Esophagus (tissue), 2 donors: ENCODE measurements around the gene XK. TPM values are rescaled to one million over a fixed set of nuclear protein-coding genes. Genes with fewer than 3 reads are reported as not detected.
"Not testable (repeated sequence)": the region's sequence is repeated elsewhere in the genome, so short reads cannot be mapped to it uniquely, and the experiment has no call there.

Source experiments
- H3K27ac ChIP-seq, 2 donors: one replicate each; pipeline ENCODE4 v1.5.1; 2013; ENCODE audit warnings: low read depth in 2 of 2, mild to moderate bottlenecking in 2 of 2, inconsistent platforms in 1 of 2, low read length in 1 of 2, moderate library complexity in 1 of 2
- H3K27me3 ChIP-seq, 2 donors: one replicate each; pipeline ENCODE4 v1.6.1; 2013; ENCODE audit warnings: low read length in 2 of 2, control low read depth in 1 of 2, mild to moderate bottlenecking in 1 of 2; ENCODE audit not compliant: insufficient read depth in 2 of 2, control insufficient read depth in 1 of 2
- H3K36me3 ChIP-seq, 2 donors: one replicate each; pipeline ENCODE4 v1.6.1; 2013; ENCODE audit warnings: low read length in 1 of 2; ENCODE audit not compliant: control insufficient read depth in 2 of 2, insufficient read depth in 2 of 2
- H3K4me1 ChIP-seq, 2 donors: one replicate each; pipeline ENCODE4 v1.6.1; 2013; ENCODE audit warnings: low read length in 1 of 2; ENCODE audit not compliant: control insufficient read depth in 2 of 2, insufficient read depth in 2 of 2
- H3K4me3 ChIP-seq, 2 donors: one replicate each; pipeline ENCODE4 v1.5.1; 2013; ENCODE audit warnings: low read length in 2 of 2, mild to moderate bottlenecking in 2 of 2, low read depth in 1 of 2, moderate library complexity in 1 of 2
- H3K9me3 ChIP-seq, 2 donors: one replicate each; pipeline ENCODE4 v1.6.1; 2013; ENCODE audit warnings: mild to moderate bottlenecking in 2 of 2, low read depth in 1 of 2, low read length in 1 of 2, moderate library complexity in 1 of 2; ENCODE audit not compliant: control insufficient read depth in 2 of 2, insufficient read depth in 1 of 2
- whole genome bisulfite sequencing, 2 donors: extraction: QIAGEN DNeasy Blood & Tissue Kit; methylation state at CpG; one replicate each; pipeline ENCODE4 v1.1.7; 2013; 5-methylcytosine and 5-hydroxymethylcytosine counted together
- polyA plus RNA-seq, 2 donors: library from polyadenylated mRNA; stranded (reverse); fragments of 200-250 nt; gene quantifications; one replicate each; pipeline ENCODE4 v1.2.3, GENCODE V29; 2013
- donor health status: healthy with polysubstance abuse.
- donor health status: Bipolar disorder and iron deficiency.

The XK gene
- polyA plus RNA-seq: 1 to 10 TPM in 1 of 2 donors, under 1 TPM in 1; 0.61 to 1.5 TPM

- peaks cover 0 to 4% of the 10 kb centered on the region in 2 donors for H3K4me1 ChIP-seq
- H3K4me3 ChIP-seq: peak within 1 kb of the TSS; percentile 45 to 57
- peaks cover 0 to 3% of the 10 kb centered on the region in 2 donors for H3K9me3 ChIP-seq
- H3K27ac ChIP-seq: peak within 1 kb of the TSS; percentile 47 to 50
- H3K36me3 ChIP-seq: no peaks in the 10 kb centered on the region
- WGBS, 2 donors: 5 to 25% methylated on average over 78 to 100 of the region's 100 CpGs
- no peaks in the 10 kb centered on the region for H3K27me3 ChIP-seq
These were observed at the start of gene XK for GRCh38 chrX:37685381-37686359. Gene XK, plus strand, starts transcription at chrX:37685791. Its CDS starts 171 bp downstream, at chrX:37685962.

GRCh38 chrX:37638047-37638446, 47.5 kb upstream of the XK start:
- H3K36me3 ChIP-seq: no peaks in the 10 kb centered on the region
- H3K4me1 ChIP-seq: no peaks in the 10 kb centered on the region
- no peaks in the 10 kb centered on the region for H3K9me3 ChIP-seq
- H3K27me3 ChIP-seq: no peaks in the 10 kb centered on the region
- no peak overlapping the region for H3K27ac ChIP-seq
- no peak overlapping the region for H3K4me3 ChIP-seq

- no peaks in the 10 kb centered on the region for H3K27me3 ChIP-seq
- H3K36me3 ChIP-seq: no peaks in the 10 kb centered on the region
- no peak overlapping the region for H3K4me3 ChIP-seq
- WGBS, 2 donors: 76 to 83% methylated on average over 5 of the region's 5 CpGs
- no peaks in the 10 kb centered on the region for H3K9me3 ChIP-seq
- H3K4me1 ChIP-seq: no peaks in the 10 kb centered on the region
- no peak overlapping the region for H3K27ac ChIP-seq
These were observed 45.4 kb upstream of the XK start for GRCh38 chrX:37640142-37640541.

GRCh38 chrX:37641859-37642258, 43.7 kb upstream of the XK start:
- WGBS, 2 donors: 52 to 81% methylated on average over 3 of the region's 3 CpGs
- no peak overlapping the region for H3K4me3 ChIP-seq
- no peaks in the 10 kb centered on the region for H3K27me3 ChIP-seq
- no peaks in the 10 kb centered on the region for H3K36me3 ChIP-seq
- no peaks in the 10 kb centered on the region for H3K4me1 ChIP-seq
- H3K27ac ChIP-seq: no peak overlapping the region
- H3K9me3 ChIP-seq: no peaks in the 10 kb centered on the region

- no peaks in the 10 kb centered on the region for H3K36me3 ChIP-seq
- 33 to 44% methylated on average over 6 of the region's 6 CpGs for WGBS, 2 donors
- H3K4me3 ChIP-seq: no peak overlapping the region
- no peaks in the 10 kb centered on the region for H3K9me3 ChIP-seq
- H3K27ac ChIP-seq: peak overlapping the region; percentile 77 to 84
- no peaks in the 10 kb centered on the region for H3K4me1 ChIP-seq
- H3K27me3 ChIP-seq: no peaks in the 10 kb centered on the region
These were observed 40.9 kb upstream of the XK start for GRCh38 chrX:37644381-37645305.

- Histone ChIP-seq H3K36me3 (no peaks in the 10 kb centered on the region), H3K27ac (peak overlapping the region in 1 of 2 donors; percentile 67), H3K27me3 (no peaks in the 10 kb centered on the region), H3K4me1 (no peaks in the 10 kb centered on the region), H3K4me3 (no peak overlapping the region), H3K9me3 (no peaks in the 10 kb centered on the region)
These were observed 39.3 kb upstream of the XK start for GRCh38 chrX:37646254-37646653.

- H3K27ac ChIP-seq, H3K4me1 ChIP-seq, H3K9me3 ChIP-seq, H3K27me3 ChIP-seq, H3K4me3 ChIP-seq, H3K36me3 ChIP-seq: not testable (repeated sequence)
- 97% methylated on average over 2 of the region's 2 CpGs for WGBS, 2 donors
These were observed 34.7 kb upstream of the XK start for GRCh38 chrX:37650879-37651278.

GRCh38 chrX:37651921-37652452, 33.6 kb upstream of the XK start:
- H3K27ac ChIP-seq: no peak overlapping the region
- no peak overlapping the region for H3K4me3 ChIP-seq
- 54 to 59% methylated on average over 1 of the region's 1 CpG for WGBS, 2 donors

GRCh38 chrX:37652589-37653231, 32.9 kb upstream of the XK start:
- Histone ChIP-seq H3K4me1 (no peaks in the 10 kb centered on the region), H3K27ac (no peak overlapping the region), H3K4me3 (no peak overlapping the region), H3K27me3 (no peaks in the 10 kb centered on the region), H3K9me3 (no peaks in the 10 kb centered on the region), H3K36me3 (no peaks in the 10 kb centered on the region)
- 86 to 90% methylated on average over 8 of the region's 8 CpGs for WGBS, 2 donors

More at GRCh38 chrX:37651921-37652452, 33.6 kb upstream of the XK start:
- Histone ChIP-seq H3K36me3 (no peaks in the 10 kb centered on the region), H3K27me3 (no peaks in the 10 kb centered on the region), H3K9me3 (no peaks in the 10 kb centered on the region), H3K4me1 (no peaks in the 10 kb centered on the region)
